HL-60 (cell line): Measurements from ENCODE around the gene NDUFC2.

ENCODE experiments used
- DNase-seq, 2 experiments: peaks; one replicate each; pipeline ENCODE4 v3.0.0-alpha.2; 2010 to 2020; ENCODE audit warnings: low read depth in 1 of 2, low spot score in 1 of 2
- H3K27ac ChIP-seq: fragments of 250-450 bp; sonication (Bioruptor Pico); replicated peaks from 2 replicates; pipeline ENCODE4 v1.5.1; 2020; ENCODE audit warnings: mild to moderate bottlenecking, moderate library complexity
- H3K27me3 ChIP-seq: fragments of 250-450 bp; sonication (Bioruptor Pico); 2 replicates; pipeline ENCODE4 v1.5.1; 2021; ENCODE audit warnings: mild to moderate bottlenecking, moderate library complexity; ENCODE audit not compliant: insufficient read depth, poor library complexity, severe bottlenecking
- H3K4me3 ChIP-seq: replicated peaks from 2 replicates; pipeline ENCODE4 v1.5.1; 2011; ENCODE audit warnings: mild to moderate bottlenecking, control low read depth, low read length; ENCODE audit not compliant: insufficient read depth
- CTCF ChIP-seq: IDR thresholded peaks from one replicate; pipeline ENCODE4 v1.5.1; 2011; ENCODE audit warnings: low read length, control low read depth, inconsistent platforms; ENCODE audit not compliant: insufficient read depth
- GABPA ChIP-seq: IDR thresholded peaks from 2 replicates; pipeline ENCODE4 v1.6.1; 2012; ENCODE audit warnings: low read depth
- POLR2AphosphoS5 ChIP-seq: IDR thresholded peaks from 2 replicates; pipeline ENCODE4 v1.6.1; 2012; ENCODE audit warnings: low read depth
- REST ChIP-seq: IDR thresholded peaks from 2 replicates; pipeline ENCODE4 v1.6.1; 2012; ENCODE audit warnings: low read depth; ENCODE audit not compliant: insufficient replicate concordance
- SPI1 ChIP-seq: IDR thresholded peaks from 2 replicates; pipeline ENCODE4 v1.6.1; 2012; ENCODE audit warnings: low read depth, mild to moderate bottlenecking, borderline replicate concordance

Gene NDUFC2

GRCh38 chr11:78027759-78028158 is 51.9 kb downstream of the NDUFC2 start:
- H3K4me3 ChIP-seq = no peak overlapping the region
- DNase-seq = no peak
- H3K27me3 ChIP-seq = no peaks in the 10 kb centered on the region
- no peak for TF ChIP-seq SPI1
- TF ChIP-seq REST = no peak
- no peak for TF ChIP-seq CTCF
- no peak for TF ChIP-seq GABPA
- no peak for TF ChIP-seq POLR2AphosphoS5
- H3K27ac ChIP-seq = no peak overlapping the region

GRCh38 chr11:78025378-78025777 is 54.3 kb downstream of the NDUFC2 start:
- DNase-seq = no peak
- Histone ChIP-seq H3K27ac (no peak overlapping the region), H3K4me3 (no peak overlapping the region), H3K27me3 (no peaks in the 10 kb centered on the region)
- no peak for TF ChIP-seq REST
- TF ChIP-seq SPI1 = no peak
- no peak for TF ChIP-seq CTCF
- TF ChIP-seq POLR2AphosphoS5 = no peak
- no peak for TF ChIP-seq GABPA

- DNase-seq = no peak
- Histone ChIP-seq H3K4me3 (no peak overlapping the region), H3K27me3 (no peaks in the 10 kb centered on the region), H3K27ac (no peak overlapping the region)
- no peak for TF ChIP-seq POLR2AphosphoS5
- no peak for TF ChIP-seq GABPA
- TF ChIP-seq CTCF = no peak
- TF ChIP-seq REST = no peak
- TF ChIP-seq SPI1 = no peak
Measured at GRCh38 chr11:78023426-78023825, 56.2 kb downstream of the NDUFC2 start.
